ENCODE measurements around the gene CYB561D2.

GRCh38 chr3:50396502-50396901, 45.8 kb downstream of the CYB561D2 start:
- TF ChIP-seq TERF1 (CRISPR knock-in tag; IDR thresholded peaks at IDR 0.05) (no peak), MAX (IDR thresholded peaks at IDR 0.05) (no peak), HMG20B (CRISPR knock-in tag; conservative IDR thresholded peaks at IDR 0.05) (no peak), POLR2A (IDR thresholded peaks at IDR 0.05; ENCODE audit: insufficient read depth in 1 of 2, low read depth in 2 of 2, low read length in 2 of 2) (no peak), TOE1 (CRISPR knock-in tag; IDR thresholded peaks at IDR 0.05) (no peak), MXI1 (IDR thresholded peaks at IDR 0.05; ENCODE audit: borderline replicate concordance, low read depth, low read length) (no peak), HOXA7 (CRISPR knock-in tag; IDR thresholded peaks at IDR 0.05) (no peak), NFRKB (IDR thresholded peaks at IDR 0.05) (no peak), NFIC (IDR thresholded peaks at IDR 0.05; ENCODE audit: low read length) (no peak), SIN3A (IDR thresholded peaks at IDR 0.05; ENCODE audit: borderline replicate concordance, low read depth, low read length) (no peak), ZNF691 (CRISPR knock-in tag; IDR thresholded peaks at IDR 0.05; ENCODE audit: borderline replicate concordance, low read depth) (no peak), JUND (CRISPR knock-in tag; IDR thresholded peaks at IDR 0.05) (no peak), LBX2 (CRISPR knock-in tag; IDR thresholded peaks at IDR 0.05; ENCODE audit: borderline replicate concordance) (no peak)
